Activated T-helper 17 cell treated with anti-CD3 and anti-CD28 coated beads, Interleukin-2, amount 50 U/mL, for 72 hours (primary cell): ENCODE data around the gene ZNF385B. TPM values are rescaled to one million over a fixed set of nuclear protein-coding genes. Genes with fewer than 3 reads are reported as not detected.

Experiments
- ATAC-seq: fragments of 150-1000 bp; cut with Tn5 transposase; replicated peaks from 2 replicates; pipeline ENCODE4 v1.10.0; 2021; ENCODE audit warnings: mild to moderate bottlenecking, moderate library complexity
- H3K27ac Mint-ChIP-seq: one replicate; pipeline ENCODE4 v1.8.0; 2022; ENCODE audit warnings: mixed read lengths
- H3K27me3 Mint-ChIP-seq: one replicate; pipeline ENCODE4 v1.8.0; 2022; ENCODE audit warnings: mixed read lengths
- H3K36me3 Mint-ChIP-seq: one replicate; pipeline ENCODE4 v1.8.0; 2022; ENCODE audit warnings: low read depth, mild to moderate bottlenecking, mixed read lengths
- H3K4me1 Mint-ChIP-seq: one replicate; pipeline ENCODE4 v1.8.0; 2022; ENCODE audit warnings: mixed read lengths
- H3K4me3 Mint-ChIP-seq: one replicate; pipeline ENCODE4 v1.8.0; 2022; ENCODE audit warnings: mild to moderate bottlenecking, mixed read lengths
- H3K9me3 Mint-ChIP-seq: one replicate; pipeline ENCODE4 v1.8.0; 2022; ENCODE audit warnings: mixed read lengths
- total RNA-seq, 2 donors: library from RNA; stranded (reverse); gene quantifications; one replicate each; pipeline ENCODE4 v1.2.3, GENCODE V29; 2022

Gene ZNF385B
- total RNA-seq, 2 donors from 2014 or later: not detected

GRCh38 chr2:179536185-179536584 is 325.2 kb downstream of the ZNF385B start:
- Mint-ChIP-seq H3K27ac (no peak overlapping the region), H3K36me3 (no peaks in the 10 kb centered on the region), H3K4me3 (no peak overlapping the region), H3K4me1 (no peaks in the 10 kb centered on the region), H3K27me3 (no peaks in the 10 kb centered on the region), H3K9me3 (no peaks in the 10 kb centered on the region)
- no peak for ATAC-seq

GRCh38 chr2:179533875-179534274 is 327.5 kb downstream of the ZNF385B start:
- no peaks in the 10 kb centered on the region for H3K36me3 Mint-ChIP-seq
- no peak overlapping the region for H3K27ac Mint-ChIP-seq
- H3K9me3 Mint-ChIP-seq: no peaks in the 10 kb centered on the region
- no peaks in the 10 kb centered on the region for H3K27me3 Mint-ChIP-seq
- no peak overlapping the region for H3K4me3 Mint-ChIP-seq
- H3K4me1 Mint-ChIP-seq: no peaks in the 10 kb centered on the region
- ATAC-seq: no peak

- Mint-ChIP-seq H3K27me3 (no peaks in the 10 kb centered on the region), H3K9me3 (no peaks in the 10 kb centered on the region)
Measured at GRCh38 chr2:179532863-179533278, 328.5 kb downstream of the ZNF385B start.

GRCh38 chr2:179528576-179529069 is 332.8 kb downstream of the ZNF385B start:
- no peaks in the 10 kb centered on the region for H3K4me1 Mint-ChIP-seq
- no peak overlapping the region for H3K4me3 Mint-ChIP-seq
- no peaks in the 10 kb centered on the region for H3K27me3 Mint-ChIP-seq
- H3K36me3 Mint-ChIP-seq: no peaks in the 10 kb centered on the region
- ATAC-seq: no peak
- no peak overlapping the region for H3K27ac Mint-ChIP-seq
- no peaks in the 10 kb centered on the region for H3K9me3 Mint-ChIP-seq

More at GRCh38 chr2:179532863-179533278, 328.5 kb downstream of the ZNF385B start:
- Mint-ChIP-seq H3K4me3 (no peak overlapping the region), H3K36me3 (no peaks in the 10 kb centered on the region), H3K4me1 (no peaks in the 10 kb centered on the region), H3K27ac (no peak overlapping the region)
- no peak for ATAC-seq

GRCh38 chr2:179525340-179525739 is 336.1 kb downstream of the ZNF385B start:
- Mint-ChIP-seq H3K36me3 (no peaks in the 10 kb centered on the region), H3K4me1 (no peaks in the 10 kb centered on the region), H3K27ac (no peak overlapping the region), H3K27me3 (no peaks in the 10 kb centered on the region), H3K4me3 (no peak overlapping the region), H3K9me3 (no peaks in the 10 kb centered on the region)
- ATAC-seq: no peak

- Mint-ChIP-seq H3K27me3 (no peaks in the 10 kb centered on the region), H3K27ac (no peak overlapping the region), H3K4me3 (no peak overlapping the region), H3K4me1 (no peaks in the 10 kb centered on the region), H3K9me3 (no peaks in the 10 kb centered on the region), H3K36me3 (no peaks in the 10 kb centered on the region)
- no peak for ATAC-seq
Measured at GRCh38 chr2:179524809-179525339, 336.5 kb downstream of the ZNF385B start.

- Mint-ChIP-seq H3K27ac (no peak overlapping the region), H3K4me3 (no peak overlapping the region)
Measured at GRCh38 chr2:179521944-179522343, 339.5 kb downstream of the ZNF385B start.

GRCh38 chr2:179518830-179519229 is 342.6 kb downstream of the ZNF385B start:
- H3K27ac Mint-ChIP-seq: no peak overlapping the region
- H3K4me3 Mint-ChIP-seq: no peak overlapping the region
- no peaks in the 10 kb centered on the region for H3K9me3 Mint-ChIP-seq
- no peaks in the 10 kb centered on the region for H3K36me3 Mint-ChIP-seq
- H3K4me1 Mint-ChIP-seq: no peaks in the 10 kb centered on the region
- no peak for ATAC-seq
- no peaks in the 10 kb centered on the region for H3K27me3 Mint-ChIP-seq

More at GRCh38 chr2:179521944-179522343, 339.5 kb downstream of the ZNF385B start:
- no peaks in the 10 kb centered on the region for H3K4me1 Mint-ChIP-seq
- H3K36me3 Mint-ChIP-seq: no peaks in the 10 kb centered on the region
- no peaks in the 10 kb centered on the region for H3K27me3 Mint-ChIP-seq
- no peak for ATAC-seq
- no peaks in the 10 kb centered on the region for H3K9me3 Mint-ChIP-seq

GRCh38 chr2:179513181-179513580 is 348.2 kb downstream of the ZNF385B start:
- Mint-ChIP-seq H3K9me3 (no peaks in the 10 kb centered on the region), H3K36me3 (no peaks in the 10 kb centered on the region), H3K27me3 (no peaks in the 10 kb centered on the region), H3K27ac (no peak overlapping the region), H3K4me3 (no peak overlapping the region), H3K4me1 (no peaks in the 10 kb centered on the region)
- no peak for ATAC-seq

GRCh38 chr2:179512281-179513035 is 349.0 kb downstream of the ZNF385B start:
- Mint-ChIP-seq H3K27me3 (no peaks in the 10 kb centered on the region), H3K27ac (no peak overlapping the region), H3K4me1 (no peaks in the 10 kb centered on the region), H3K4me3 (no peak overlapping the region), H3K9me3 (no peaks in the 10 kb centered on the region), H3K36me3 (no peaks in the 10 kb centered on the region)
- no peak for ATAC-seq

GRCh38 chr2:179511105-179511789 is 350.2 kb downstream of the ZNF385B start:
- H3K4me1 Mint-ChIP-seq: no peaks in the 10 kb centered on the region
- H3K27me3 Mint-ChIP-seq: no peaks in the 10 kb centered on the region
- H3K4me3 Mint-ChIP-seq: no peak overlapping the region
- H3K9me3 Mint-ChIP-seq: no peaks in the 10 kb centered on the region
- no peaks in the 10 kb centered on the region for H3K36me3 Mint-ChIP-seq
- no peak overlapping the region for H3K27ac Mint-ChIP-seq
- no peak for ATAC-seq

GRCh38 chr2:179495315-179495714 is 366.1 kb downstream of the ZNF385B start:
- Mint-ChIP-seq H3K4me1 (no peaks in the 10 kb centered on the region), H3K27ac (no peak overlapping the region), H3K9me3 (peaks cover 5% of the 10 kb centered on the region), H3K36me3 (no peaks in the 10 kb centered on the region), H3K4me3 (no peak overlapping the region), H3K27me3 (peaks cover 3% of the 10 kb centered on the region)
- no peak for ATAC-seq

GRCh38 chr2:179488563-179488962 is 372.8 kb downstream of the ZNF385B start:
- H3K27ac Mint-ChIP-seq: no peak overlapping the region
- no peaks in the 10 kb centered on the region for H3K9me3 Mint-ChIP-seq
- no peaks in the 10 kb centered on the region for H3K27me3 Mint-ChIP-seq
- no peaks in the 10 kb centered on the region for H3K36me3 Mint-ChIP-seq
- no peaks in the 10 kb centered on the region for H3K4me1 Mint-ChIP-seq
- H3K4me3 Mint-ChIP-seq: no peak overlapping the region
- no peak for ATAC-seq

GRCh38 chr2:179487010-179487731 is 374.2 kb downstream of the ZNF385B start:
- no peaks in the 10 kb centered on the region for H3K9me3 Mint-ChIP-seq
- H3K27me3 Mint-ChIP-seq: no peaks in the 10 kb centered on the region
- no peaks in the 10 kb centered on the region for H3K4me1 Mint-ChIP-seq
- H3K27ac Mint-ChIP-seq: no peak overlapping the region
- no peak for ATAC-seq
- no peaks in the 10 kb centered on the region for H3K36me3 Mint-ChIP-seq
- no peak overlapping the region for H3K4me3 Mint-ChIP-seq
